ENCODE measurements around the gene GTPBP4. TPM values are rescaled to one million over a fixed set of nuclear protein-coding genes. Genes with fewer than 3 reads are reported as not detected.
"Not testable (repeated sequence)": the region's sequence is repeated elsewhere in the genome, so short reads cannot be mapped to it uniquely, and the experiment has no call there.

The GTPBP4 gene
- polyA plus RNA-seq, 1 donor (not counting 4 experiments of a cell fraction or from before 2014, with no cell fraction given), result 70.4 TPM

DNA sequence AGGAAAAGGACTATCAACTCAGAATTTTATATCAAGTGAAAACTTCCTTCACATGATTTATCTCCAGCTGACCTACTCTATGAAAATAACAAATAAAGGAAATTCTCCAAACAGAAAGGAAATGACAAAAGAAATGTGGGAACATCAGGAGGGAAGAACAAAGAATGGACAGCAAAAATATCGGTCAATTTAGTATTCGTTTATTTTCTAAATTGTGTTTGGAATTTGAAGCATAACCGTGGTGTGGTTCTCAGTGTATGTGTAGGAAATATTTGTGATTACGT lies 76.7 kb downstream of the GTPBP4 start:
- H3K27me3 ChIP-seq (ENCODE audit: control insufficient read depth, extremely low read depth, insufficient read depth, low read length), result no peaks in the 10 kb centered on the region
- H3K79me2 ChIP-seq (ENCODE audit: control insufficient read depth, insufficient read depth, low read length), result peaks cover 66% of the 10 kb centered on the region
- H3K9me1 ChIP-seq (ENCODE audit: control insufficient read depth, extremely low read depth, insufficient read depth, low read length), result no peaks in the 10 kb centered on the region
- no peak overlapping the region for H3K27ac ChIP-seq (ENCODE audit: control insufficient read depth, insufficient read depth, low read length)
- dilution Hi-C loops (cut with MboI; ENCODE audit: extremely low pct_ligation_motif_present, low sequenced_read_pairs), result no loop called here
- TF ChIP-seq CTCF (optimal IDR thresholded peaks at IDR 0.05 in 1 of 3, IDR thresholded peaks at IDR 0.05 in 1 of 3, conservative IDR thresholded peaks at IDR 0.05 in 1 of 3; ENCODE audit: extremely low read depth in 1 of 3, insufficient read depth in 2 of 3, low read length in 3 of 3) (no peak), EZH2 (IDR thresholded peaks at IDR 0.05; ENCODE audit: low read length) (no peak)
- no peak overlapping the region for H2AFZ ChIP-seq (ENCODE audit: control insufficient read depth, low read length)
- no peak overlapping the region for H3K9ac ChIP-seq (ENCODE audit: control insufficient read depth, extremely low read depth, insufficient read depth, low read length)
- peaks cover 0 to 8% of the 10 kb centered on the region in 2 experiments for H3K36me3 ChIP-seq (ENCODE audit: control insufficient read depth in 2 of 2, extremely low read depth in 1 of 2, insufficient read depth in 2 of 2, low read length in 2 of 2)
- H3K9me3 ChIP-seq (ENCODE audit: control insufficient read depth, low read depth, low read length), result no peaks in the 10 kb centered on the region
- FAIRE-seq (no peak), DNase-seq (ENCODE audit: low read depth, low spot score) (no peak)
- peaks cover 32% of the 10 kb centered on the region for H3K4me1 ChIP-seq (ENCODE audit: control insufficient read depth, extremely low read depth, insufficient read depth, low read length)
- H3K4me2 ChIP-seq (ENCODE audit: control insufficient read depth, extremely low read depth, insufficient read depth, low read depth, low read length), result no peak overlapping the region
- H3K4me3 ChIP-seq (ENCODE audit: control insufficient read depth in 2 of 3, extremely low read depth in 1 of 3, insufficient read depth in 2 of 3, low read depth in 1 of 3, low read length in 3 of 3), result no peak overlapping the region
- no peaks in the 10 kb centered on the region for H4K20me1 ChIP-seq (ENCODE audit: control insufficient read depth, extremely low read depth, insufficient read depth, low read length)

- peaks cover 60% of the 10 kb centered on the region for H3K79me2 ChIP-seq (ENCODE audit: control insufficient read depth, insufficient read depth, low read length)
- H4K20me1 ChIP-seq (ENCODE audit: control insufficient read depth, extremely low read depth, insufficient read depth, low read length); H3K9me1 ChIP-seq (ENCODE audit: control insufficient read depth, extremely low read depth, insufficient read depth, low read length); dilution Hi-C loops (cut with MboI; ENCODE audit: extremely low pct_ligation_motif_present, low sequenced_read_pairs); H3K9ac ChIP-seq (ENCODE audit: control insufficient read depth, extremely low read depth, insufficient read depth, low read length); H3K4me3 ChIP-seq (ENCODE audit: control insufficient read depth in 2 of 3, extremely low read depth in 1 of 3, insufficient read depth in 2 of 3, low read depth in 1 of 3, low read length in 3 of 3); H3K27ac ChIP-seq (ENCODE audit: control insufficient read depth, insufficient read depth, low read length); H3K27me3 ChIP-seq (ENCODE audit: control insufficient read depth, extremely low read depth, insufficient read depth, low read length); H3K36me3 ChIP-seq (ENCODE audit: control insufficient read depth in 2 of 2, extremely low read depth in 1 of 2, insufficient read depth in 2 of 2, low read length in 2 of 2); DNase-seq (ENCODE audit: low read depth, low spot score); H3K9me3 ChIP-seq (ENCODE audit: control insufficient read depth, low read depth, low read length); H2AFZ ChIP-seq (ENCODE audit: control insufficient read depth, low read length); H3K4me2 ChIP-seq (ENCODE audit: control insufficient read depth, extremely low read depth, insufficient read depth, low read depth, low read length); FAIRE-seq: not testable (repeated sequence)
- H3K4me1 ChIP-seq (ENCODE audit: control insufficient read depth, extremely low read depth, insufficient read depth, low read length), result peaks cover 20% of the 10 kb centered on the region
Measured at GRCh38 chr10:1066734-1067133, 78.5 kb downstream of the GTPBP4 start.
